Vagina (tissue), 2 donors: ENCODE measurements around the gene TMEM132C. TPM values are rescaled to one million over a fixed set of nuclear protein-coding genes. Genes with fewer than 3 reads are reported as not detected.

Experiments used
- DNase-seq, 2 donors: peaks; one replicate each; pipeline ENCODE4 v3.0.0-alpha.2; 2017; ENCODE audit errors: extremely low spot score in 2 of 2
- H3K27ac ChIP-seq: fragments of 200-600 bp; sonication (generic); one replicate; pipeline ENCODE4 v1.5.1; 2019
- H3K27me3 ChIP-seq: fragments of 200-600 bp; sonication (generic); one replicate; pipeline ENCODE4 v1.5.1; 2019
- H3K36me3 ChIP-seq, 2 donors: fragments of 200-600 bp; sonication (generic); one replicate each; pipeline ENCODE4 v1.5.1; 2017 to 2019
- H3K4me1 ChIP-seq: fragments of 200-600 bp; sonication (generic); one replicate; pipeline ENCODE4 v1.5.1; 2019
- H3K4me3 ChIP-seq, 2 donors: fragments of 200-600 bp; sonication (generic); 1 replicate in 1 of 2; 2 replicates in 1 of 2; pipeline ENCODE4 v1.5.1; 2016 to 2019
- H3K9me3 ChIP-seq: fragments of 200-600 bp; sonication (generic); one replicate; pipeline ENCODE4 v1.5.1; 2019
- POLR2A ChIP-seq, 2 donors: fragments of 450-650 bp; IDR thresholded peaks; one replicate each; pipeline ENCODE4 v1.6.1; 2017; ENCODE audit warnings: antibody characterized with exemption in 2 of 2, mild to moderate bottlenecking in 2 of 2, moderate library complexity in 2 of 2
- POLR2AphosphoS5 ChIP-seq, 2 donors: sonication (generic); formaldehyde crosslinking; IDR thresholded peaks; one replicate each; pipeline ENCODE4 v1.9.0; 2017; ENCODE audit warnings: antibody characterized with exemption in 2 of 2, mild to moderate bottlenecking in 2 of 2, low read depth in 1 of 2; ENCODE audit not compliant: insufficient read depth in 1 of 2
- intact Hi-C: fragments of 100-400 bp; cut with DNase I; formaldehyde crosslinking; loops from one replicate; pipeline ENCODE4 v1.15.1; 2023
- total RNA-seq: library from RNA; depleted of rRNA; stranded (reverse); fragments of >200 nt; gene quantifications from one replicate; pipeline ENCODE4 v1.2.3, GENCODE V29; 2016
- TF ChIP-seq, protein P1 (sequence below), 3 experiments: fragments of 450-650 bp in 2 of 3; fragments of 200-600 bp in 1 of 3; sonication (generic) in 1 of 3; IDR thresholded peaks; one replicate each; pipeline ENCODE4 v1.5.1; 2017 to 2019; ENCODE audit warnings: antibody characterized with exemption in 3 of 3, mild to moderate bottlenecking in 2 of 3, moderate library complexity in 2 of 3

The TMEM132C gene
- total RNA-seq, 1 donor from 2014 or later, result 20.6 TPM

DNA sequence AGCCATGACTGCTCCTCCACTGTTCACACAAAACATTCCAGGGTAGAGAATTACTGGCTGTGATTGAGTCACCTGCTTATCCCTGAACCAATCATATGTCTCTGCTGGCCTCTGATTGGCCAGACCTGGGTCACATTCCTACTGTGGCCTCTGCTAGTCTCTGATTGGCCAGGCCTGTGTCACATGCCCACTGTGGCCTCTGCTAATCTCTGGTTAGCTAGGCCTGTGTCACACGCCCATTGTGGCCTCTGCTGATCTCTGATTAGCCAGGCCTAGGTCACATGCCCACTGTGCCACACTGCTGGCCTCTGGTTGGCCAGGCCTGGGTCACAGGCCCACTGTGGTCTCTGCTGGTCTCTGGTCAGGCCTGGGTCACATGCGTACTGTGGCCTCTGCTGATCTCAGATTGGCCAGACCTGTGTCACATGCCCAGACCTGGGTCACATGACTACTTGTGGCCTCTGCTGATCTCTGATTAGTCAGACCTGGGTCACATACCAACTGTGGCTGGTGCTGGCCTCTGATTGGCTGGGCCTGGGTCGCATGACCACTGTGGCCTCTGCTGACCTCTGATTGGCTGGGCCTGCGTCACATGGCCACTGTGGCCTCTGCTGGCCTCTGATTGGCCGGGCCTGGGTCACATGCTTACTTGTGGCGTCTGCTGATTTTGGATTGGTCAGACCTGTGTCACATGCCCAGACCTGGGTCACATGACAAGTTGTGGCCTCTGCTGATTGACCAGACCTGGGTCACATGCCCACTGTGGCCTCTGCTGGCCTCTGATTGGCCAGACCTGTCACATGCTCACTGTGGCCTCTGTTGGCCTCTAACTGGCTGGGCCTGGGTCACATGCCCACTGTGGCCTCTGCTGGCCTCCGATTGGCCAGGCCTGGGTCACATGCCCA lies 305.2 kb downstream of the TMEM132C start:
- DNase-seq, result no peak
- intact Hi-C loops, result no loop called here
- TF ChIP-seq, protein P1, sequence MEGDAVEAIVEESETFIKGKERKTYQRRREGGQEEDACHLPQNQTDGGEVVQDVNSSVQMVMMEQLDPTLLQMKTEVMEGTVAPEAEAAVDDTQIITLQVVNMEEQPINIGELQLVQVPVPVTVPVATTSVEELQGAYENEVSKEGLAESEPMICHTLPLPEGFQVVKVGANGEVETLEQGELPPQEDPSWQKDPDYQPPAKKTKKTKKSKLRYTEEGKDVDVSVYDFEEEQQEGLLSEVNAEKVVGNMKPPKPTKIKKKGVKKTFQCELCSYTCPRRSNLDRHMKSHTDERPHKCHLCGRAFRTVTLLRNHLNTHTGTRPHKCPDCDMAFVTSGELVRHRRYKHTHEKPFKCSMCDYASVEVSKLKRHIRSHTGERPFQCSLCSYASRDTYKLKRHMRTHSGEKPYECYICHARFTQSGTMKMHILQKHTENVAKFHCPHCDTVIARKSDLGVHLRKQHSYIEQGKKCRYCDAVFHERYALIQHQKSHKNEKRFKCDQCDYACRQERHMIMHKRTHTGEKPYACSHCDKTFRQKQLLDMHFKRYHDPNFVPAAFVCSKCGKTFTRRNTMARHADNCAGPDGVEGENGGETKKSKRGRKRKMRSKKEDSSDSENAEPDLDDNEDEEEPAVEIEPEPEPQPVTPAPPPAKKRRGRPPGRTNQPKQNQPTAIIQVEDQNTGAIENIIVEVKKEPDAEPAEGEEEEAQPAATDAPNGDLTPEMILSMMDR (IDR thresholded peaks at IDR 0.05), result no peak
- no peak for TF ChIP-seq POLR2A (IDR thresholded peaks at IDR 0.05)
- TF ChIP-seq POLR2AphosphoS5 (IDR thresholded peaks at IDR 0.05; ENCODE audit: insufficient read depth in 1 of 2, low read depth in 1 of 2), result no peak
- H3K4me1 ChIP-seq, result no peaks in the 10 kb centered on the region
- no peak overlapping the region for H3K4me3 ChIP-seq
- H3K27ac ChIP-seq, result no peak overlapping the region
- no peaks in the 10 kb centered on the region for H3K36me3 ChIP-seq
- no peaks in the 10 kb centered on the region for H3K27me3 ChIP-seq
- no peaks in the 10 kb centered on the region for H3K9me3 ChIP-seq

DNA sequence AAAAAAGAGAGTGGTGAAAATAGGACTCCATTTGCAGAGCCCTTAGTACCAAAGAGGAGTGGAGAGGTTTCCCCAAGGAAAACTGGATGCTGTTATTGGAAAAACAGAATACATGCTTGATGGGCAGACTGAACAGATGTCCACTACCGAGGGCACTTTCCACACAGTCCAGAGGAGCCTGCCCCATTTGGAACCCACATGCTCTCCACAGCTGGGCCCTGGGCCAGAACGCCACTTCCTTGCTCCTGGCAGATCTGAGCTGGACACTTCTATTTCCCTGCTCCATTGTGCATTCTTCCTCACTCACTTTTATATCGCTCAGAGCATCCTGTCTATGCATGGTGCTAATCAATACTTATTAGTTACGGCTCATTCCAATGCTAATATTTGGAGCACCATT lies 306.9 kb downstream of the TMEM132C start:
- Histone ChIP-seq H3K4me3 (no peak overlapping the region), H3K36me3 (no peaks in the 10 kb centered on the region), H3K27ac (no peak overlapping the region), H3K27me3 (no peaks in the 10 kb centered on the region), H3K4me1 (no peaks in the 10 kb centered on the region), H3K9me3 (no peaks in the 10 kb centered on the region)
- no peak for DNase-seq
- TF ChIP-seq POLR2AphosphoS5 (IDR thresholded peaks at IDR 0.05; ENCODE audit: insufficient read depth in 1 of 2, low read depth in 1 of 2), result no peak
- TF ChIP-seq POLR2A (IDR thresholded peaks at IDR 0.05), result no peak
- TF ChIP-seq, protein P1 (IDR thresholded peaks at IDR 0.05), result no peak
- intact Hi-C loops, result no loop called here

DNA sequence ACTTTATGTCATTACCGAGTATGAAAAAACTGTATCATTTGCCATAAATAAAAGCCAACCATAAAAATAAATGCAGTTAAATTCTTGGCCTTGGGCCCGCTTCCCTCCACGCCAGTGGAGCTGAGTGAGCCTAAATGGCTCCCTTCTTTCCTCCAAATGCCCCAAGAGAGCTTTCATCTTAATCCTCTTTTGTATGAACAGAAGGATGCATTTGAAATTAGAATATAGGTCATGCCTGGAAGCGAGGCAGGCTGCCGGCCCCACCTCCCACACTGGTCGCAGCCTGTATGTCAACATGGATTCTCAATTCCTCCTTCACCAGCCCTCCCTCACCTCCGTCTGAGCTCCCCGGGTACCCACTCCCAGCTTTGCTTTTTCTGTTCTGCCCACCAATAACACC lies 311.1 kb downstream of the TMEM132C start:
- no peak overlapping the region for H3K4me3 ChIP-seq
- no peak for TF ChIP-seq POLR2AphosphoS5 (IDR thresholded peaks at IDR 0.05; ENCODE audit: insufficient read depth in 1 of 2, low read depth in 1 of 2)
- TF ChIP-seq, protein P1 (IDR thresholded peaks at IDR 0.05), result no peak
- no peak for TF ChIP-seq POLR2A (IDR thresholded peaks at IDR 0.05)
- no peak for DNase-seq
- no peaks in the 10 kb centered on the region for H3K36me3 ChIP-seq
- H3K27me3 ChIP-seq, result no peaks in the 10 kb centered on the region
- no peak overlapping the region for H3K27ac ChIP-seq
- H3K4me1 ChIP-seq, result no peaks in the 10 kb centered on the region
- intact Hi-C loops, result no loop called here
- H3K9me3 ChIP-seq, result no peaks in the 10 kb centered on the region

DNA sequence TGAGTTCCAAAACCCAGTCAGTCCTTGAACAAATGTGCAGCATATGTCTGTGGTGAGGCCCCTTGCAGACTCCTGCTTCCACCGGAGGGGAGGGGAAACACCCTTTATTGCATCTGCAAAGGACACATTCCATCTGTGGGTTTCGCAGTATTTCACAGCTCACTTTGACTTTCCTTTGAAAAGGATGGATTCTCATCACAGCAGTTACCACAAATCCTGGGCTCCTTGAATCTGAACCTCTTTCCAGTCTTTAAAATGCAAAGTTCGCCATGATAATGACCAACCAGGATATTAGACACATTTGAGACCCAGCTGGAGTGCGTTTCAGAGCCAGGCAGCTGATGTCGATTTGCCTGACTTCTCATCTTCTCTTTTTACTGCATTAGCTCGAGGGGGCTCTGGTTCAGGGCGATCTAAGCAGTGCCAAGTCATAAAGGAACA lies 314.4 kb downstream of the TMEM132C start:
- H3K4me3 ChIP-seq, result no peak overlapping the region
- intact Hi-C loops, result no loop called here
- TF ChIP-seq, protein P1 (IDR thresholded peaks at IDR 0.05), result no peak
- TF ChIP-seq POLR2AphosphoS5 (IDR thresholded peaks at IDR 0.05; ENCODE audit: insufficient read depth in 1 of 2, low read depth in 1 of 2) (no peak), POLR2A (IDR thresholded peaks at IDR 0.05) (no peak)

DNA sequence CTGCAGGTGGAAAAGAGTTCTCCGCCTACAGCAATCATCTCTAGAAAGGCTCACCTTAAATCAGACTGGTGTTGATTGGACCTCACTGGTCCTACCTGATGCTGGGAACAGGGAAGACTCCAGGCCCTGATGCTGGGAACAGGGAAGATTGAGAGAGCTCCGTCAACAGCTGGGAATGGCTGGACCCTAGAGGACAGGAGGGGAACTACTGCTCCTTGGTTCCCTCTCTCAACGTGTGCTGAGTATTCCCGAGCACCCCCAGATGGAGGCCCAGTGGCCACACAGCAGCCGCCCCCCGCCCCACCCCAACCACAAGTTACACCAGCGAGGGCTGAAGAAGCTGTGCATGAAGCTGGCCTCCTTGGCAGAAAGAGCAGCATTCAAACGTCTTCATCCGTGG lies 316.5 kb downstream of the TMEM132C start:
- Histone ChIP-seq H3K27me3 (no peaks in the 10 kb centered on the region), H3K9me3 (no peaks in the 10 kb centered on the region), H3K4me3 (no peak overlapping the region), H3K36me3 (no peaks in the 10 kb centered on the region), H3K4me1 (no peaks in the 10 kb centered on the region), H3K27ac (no peak overlapping the region)
- TF ChIP-seq, protein P1 (IDR thresholded peaks at IDR 0.05), result no peak
- TF ChIP-seq POLR2A (IDR thresholded peaks at IDR 0.05) (no peak), POLR2AphosphoS5 (IDR thresholded peaks at IDR 0.05; ENCODE audit: insufficient read depth in 1 of 2, low read depth in 1 of 2) (no peak)
- intact Hi-C loops, result no loop called here
- no peak for DNase-seq

More for the DNA sequence above, 314.4 kb downstream of the TMEM132C start:
- Histone ChIP-seq H3K4me1 (no peaks in the 10 kb centered on the region), H3K9me3 (no peaks in the 10 kb centered on the region), H3K27me3 (no peaks in the 10 kb centered on the region), H3K27ac (no peak overlapping the region), H3K36me3 (no peaks in the 10 kb centered on the region)
- no peak for DNase-seq
